ENCODE measurements around the gene POLR2J.

DNA sequence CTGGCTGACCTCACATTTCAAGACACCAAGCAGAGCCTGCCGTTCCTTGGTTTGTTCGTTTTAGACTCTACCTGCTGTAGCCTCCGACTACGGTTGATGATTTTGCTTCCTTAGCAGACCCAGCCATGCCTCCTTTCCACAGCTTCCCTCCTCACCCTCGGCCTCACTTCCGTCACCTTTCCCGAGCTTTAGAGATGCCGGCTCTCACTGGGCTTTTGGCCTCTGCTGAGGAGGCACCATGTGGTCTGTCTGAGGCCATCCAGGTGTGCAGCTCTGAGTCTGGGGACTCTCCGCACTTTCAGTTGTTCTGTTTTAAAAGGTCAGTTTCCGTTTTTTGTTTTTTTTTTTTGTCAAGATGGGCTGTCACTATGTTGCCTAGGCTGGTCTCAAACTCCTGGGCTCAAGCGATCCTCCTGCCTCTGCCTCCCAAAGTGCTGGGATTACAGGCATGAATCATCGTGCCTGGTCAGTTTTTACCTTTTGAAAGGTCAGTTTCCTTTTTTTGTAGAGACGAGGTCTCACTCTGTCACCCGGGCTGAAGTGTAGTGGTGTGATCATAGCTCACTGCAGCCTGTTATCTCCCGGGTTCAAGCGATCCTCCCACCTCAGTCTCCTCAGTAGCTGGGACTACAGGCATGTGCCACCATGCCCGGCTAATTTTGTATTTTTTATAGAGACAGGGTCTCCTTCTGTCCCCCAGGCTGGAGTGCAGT lies 33.6 kb downstream of the POLR2J start:
- TF ChIP-seq, protein P1, sequence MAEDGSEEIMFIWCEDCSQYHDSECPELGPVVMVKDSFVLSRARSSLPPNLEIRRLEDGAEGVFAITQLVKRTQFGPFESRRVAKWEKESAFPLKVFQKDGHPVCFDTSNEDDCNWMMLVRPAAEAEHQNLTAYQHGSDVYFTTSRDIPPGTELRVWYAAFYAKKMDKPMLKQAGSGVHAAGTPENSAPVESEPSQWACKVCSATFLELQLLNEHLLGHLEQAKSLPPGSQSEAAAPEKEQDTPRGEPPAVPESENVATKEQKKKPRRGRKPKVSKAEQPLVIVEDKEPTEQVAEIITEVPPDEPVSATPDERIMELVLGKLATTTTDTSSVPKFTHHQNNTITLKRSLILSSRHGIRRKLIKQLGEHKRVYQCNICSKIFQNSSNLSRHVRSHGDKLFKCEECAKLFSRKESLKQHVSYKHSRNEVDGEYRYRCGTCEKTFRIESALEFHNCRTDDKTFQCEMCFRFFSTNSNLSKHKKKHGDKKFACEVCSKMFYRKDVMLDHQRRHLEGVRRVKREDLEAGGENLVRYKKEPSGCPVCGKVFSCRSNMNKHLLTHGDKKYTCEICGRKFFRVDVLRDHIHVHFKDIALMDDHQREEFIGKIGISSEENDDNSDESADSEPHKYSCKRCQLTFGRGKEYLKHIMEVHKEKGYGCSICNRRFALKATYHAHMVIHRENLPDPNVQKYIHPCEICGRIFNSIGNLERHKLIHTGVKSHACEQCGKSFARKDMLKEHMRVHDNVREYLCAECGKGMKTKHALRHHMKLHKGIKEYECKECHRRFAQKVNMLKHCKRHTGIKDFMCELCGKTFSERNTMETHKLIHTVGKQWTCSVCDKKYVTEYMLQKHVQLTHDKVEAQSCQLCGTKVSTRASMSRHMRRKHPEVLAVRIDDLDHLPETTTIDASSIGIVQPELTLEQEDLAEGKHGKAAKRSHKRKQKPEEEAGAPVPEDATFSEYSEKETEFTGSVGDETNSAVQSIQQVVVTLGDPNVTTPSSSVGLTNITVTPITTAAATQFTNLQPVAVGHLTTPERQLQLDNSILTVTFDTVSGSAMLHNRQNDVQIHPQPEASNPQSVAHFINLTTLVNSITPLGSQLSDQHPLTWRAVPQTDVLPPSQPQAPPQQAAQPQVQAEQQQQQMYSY (CRISPR knock-in tag; IDR thresholded peaks at IDR 0.05), result no peak
- TF ChIP-seq SP1 (IDR thresholded peaks at IDR 0.05; ENCODE audit: low read depth, low read length), result no peak
